Suprapubic skin (tissue), 3 donors: Measurements from ENCODE around the gene APMAP.

Source experiments
- POLR2A ChIP-seq, 2 donors: fragments of 450-650 bp; IDR thresholded peaks; one replicate each; pipeline ENCODE4 v1.6.1; 2017; ENCODE audit warnings: antibody characterized with exemption in 2 of 2, mild to moderate bottlenecking in 2 of 2, moderate library complexity in 2 of 2
- TF ChIP-seq, protein P1 (sequence below), 2 donors: fragments of 200-600 bp in 1 of 2; fragments of 450-650 bp in 1 of 2; sonication (generic) in 1 of 2; IDR thresholded peaks; one replicate each; pipeline ENCODE4 v1.5.1; 2016 to 2019; ENCODE audit warnings: antibody characterized with exemption in 2 of 2, mild to moderate bottlenecking in 1 of 2, moderate library complexity in 1 of 2

DNA sequence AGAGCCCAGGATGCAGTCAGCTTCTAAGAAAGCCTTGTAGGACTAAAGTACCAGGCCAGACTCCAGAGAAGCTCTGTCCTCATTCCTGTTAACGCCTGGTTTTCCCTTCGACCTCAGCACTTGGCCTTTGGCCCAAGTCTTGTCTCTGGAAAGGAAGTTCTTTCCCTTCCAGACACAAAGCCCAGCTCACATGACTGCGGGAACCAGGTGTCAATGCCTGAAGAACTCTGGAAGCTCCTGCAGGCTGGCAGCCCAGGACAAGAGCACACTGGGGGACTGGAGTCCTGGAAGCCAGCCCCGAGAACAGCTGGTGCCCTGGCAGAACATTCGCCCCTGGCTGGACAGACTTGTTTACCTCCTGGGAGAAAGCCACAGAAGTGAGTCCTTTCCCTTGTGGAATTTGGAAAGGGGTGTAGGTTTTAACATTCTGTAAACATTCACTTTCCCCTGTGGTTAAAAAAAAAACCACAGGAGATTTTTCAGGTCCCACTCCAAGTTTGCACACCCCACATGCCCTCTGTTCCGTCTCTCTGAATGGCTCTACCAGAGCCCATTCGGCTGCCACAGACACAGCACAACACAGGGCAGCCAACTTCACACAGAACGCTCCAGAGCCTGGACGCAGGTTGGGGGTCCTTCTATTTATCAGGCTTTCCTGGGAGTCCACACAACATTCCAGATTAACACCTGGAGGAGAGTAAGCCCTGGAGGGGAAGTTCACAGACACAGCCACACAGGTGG is 47.3 kb upstream of the APMAP start:
- TF ChIP-seq, protein P1, sequence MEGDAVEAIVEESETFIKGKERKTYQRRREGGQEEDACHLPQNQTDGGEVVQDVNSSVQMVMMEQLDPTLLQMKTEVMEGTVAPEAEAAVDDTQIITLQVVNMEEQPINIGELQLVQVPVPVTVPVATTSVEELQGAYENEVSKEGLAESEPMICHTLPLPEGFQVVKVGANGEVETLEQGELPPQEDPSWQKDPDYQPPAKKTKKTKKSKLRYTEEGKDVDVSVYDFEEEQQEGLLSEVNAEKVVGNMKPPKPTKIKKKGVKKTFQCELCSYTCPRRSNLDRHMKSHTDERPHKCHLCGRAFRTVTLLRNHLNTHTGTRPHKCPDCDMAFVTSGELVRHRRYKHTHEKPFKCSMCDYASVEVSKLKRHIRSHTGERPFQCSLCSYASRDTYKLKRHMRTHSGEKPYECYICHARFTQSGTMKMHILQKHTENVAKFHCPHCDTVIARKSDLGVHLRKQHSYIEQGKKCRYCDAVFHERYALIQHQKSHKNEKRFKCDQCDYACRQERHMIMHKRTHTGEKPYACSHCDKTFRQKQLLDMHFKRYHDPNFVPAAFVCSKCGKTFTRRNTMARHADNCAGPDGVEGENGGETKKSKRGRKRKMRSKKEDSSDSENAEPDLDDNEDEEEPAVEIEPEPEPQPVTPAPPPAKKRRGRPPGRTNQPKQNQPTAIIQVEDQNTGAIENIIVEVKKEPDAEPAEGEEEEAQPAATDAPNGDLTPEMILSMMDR (IDR thresholded peaks at IDR 0.05), result no peak
- TF ChIP-seq POLR2A (IDR thresholded peaks at IDR 0.05), result no peak
